ENCODE measurements around the gene LAG3.

LAG3 gene

GRCh38 chr12:6790496-6791150 is 18.3 kb downstream of the LAG3 start:
- peaks cover 13% of the 10 kb centered on the region for H3K4me1 ChIP-seq (ENCODE audit: control insufficient read depth, low read length)
- H3K9me3 ChIP-seq (ENCODE audit: control insufficient read depth, insufficient read depth, low read length): no peaks in the 10 kb centered on the region

GRCh38 chr12:6791931-6792520 is 19.7 kb downstream of the LAG3 start:
- TF ChIP-seq EZH2phosphoT487 (IDR thresholded peaks at IDR 0.05; ENCODE audit: borderline replicate concordance, low read length) (no peak), CTCF (IDR thresholded peaks at IDR 0.05; ENCODE audit: low read depth, low read length, poor library complexity, severe bottlenecking) (no peak)
- H3F3A ChIP-seq (ENCODE audit: control insufficient read depth, insufficient read depth): no peaks in the 10 kb centered on the region
- H4K20me1 ChIP-seq (ENCODE audit: control insufficient read depth, insufficient read depth, low read depth, low read length): no peaks in the 10 kb centered on the region
- no peak overlapping the region for H3K4me3 ChIP-seq (ENCODE audit: low read length)
- H3K9me2 ChIP-seq (replicated peaks; ENCODE audit: control insufficient read depth, low read length): no peaks in the 10 kb centered on the region
- H3K4me2 ChIP-seq (ENCODE audit: low read length): no peak overlapping the region
- no peaks in the 10 kb centered on the region for H3K9me3 ChIP-seq (ENCODE audit: control insufficient read depth, insufficient read depth, low read length)
- H3K27me3 ChIP-seq (ENCODE audit: control insufficient read depth, low read length): peaks cover 42% of the 10 kb centered on the region
- no peaks in the 10 kb centered on the region for H3K36me3 ChIP-seq (ENCODE audit: control insufficient read depth, low read length)
- no peaks in the 10 kb centered on the region for H3K79me2 ChIP-seq (ENCODE audit: control insufficient read depth, low read length)
- H3K27ac ChIP-seq (ENCODE audit: low read depth, low read length): no peak overlapping the region
- peaks cover 13% of the 10 kb centered on the region for H3K4me1 ChIP-seq (ENCODE audit: control insufficient read depth, low read length)

More at GRCh38 chr12:6790496-6791150, 18.3 kb downstream of the LAG3 start:
- Histone ChIP-seq H3K4me3 (ENCODE audit: low read length) (no peak overlapping the region), H3F3A (ENCODE audit: control insufficient read depth, insufficient read depth) (no peaks in the 10 kb centered on the region), H3K79me2 (ENCODE audit: control insufficient read depth, low read length) (no peaks in the 10 kb centered on the region), H4K20me1 (ENCODE audit: control insufficient read depth, insufficient read depth, low read depth, low read length) (no peaks in the 10 kb centered on the region), H3K9me2 (replicated peaks; ENCODE audit: control insufficient read depth, low read length) (no peaks in the 10 kb centered on the region), H3K27me3 (ENCODE audit: control insufficient read depth, low read length) (peaks cover 43% of the 10 kb centered on the region), H3K4me2 (ENCODE audit: low read length) (no peak overlapping the region), H3K36me3 (ENCODE audit: control insufficient read depth, low read length) (no peaks in the 10 kb centered on the region), H3K27ac (ENCODE audit: low read depth, low read length) (no peak overlapping the region)
- TF ChIP-seq CTCF (IDR thresholded peaks at IDR 0.05; ENCODE audit: low read depth, low read length, poor library complexity, severe bottlenecking): no peak
- no peak for TF ChIP-seq EZH2phosphoT487 (IDR thresholded peaks at IDR 0.05; ENCODE audit: borderline replicate concordance, low read length)

DNA sequence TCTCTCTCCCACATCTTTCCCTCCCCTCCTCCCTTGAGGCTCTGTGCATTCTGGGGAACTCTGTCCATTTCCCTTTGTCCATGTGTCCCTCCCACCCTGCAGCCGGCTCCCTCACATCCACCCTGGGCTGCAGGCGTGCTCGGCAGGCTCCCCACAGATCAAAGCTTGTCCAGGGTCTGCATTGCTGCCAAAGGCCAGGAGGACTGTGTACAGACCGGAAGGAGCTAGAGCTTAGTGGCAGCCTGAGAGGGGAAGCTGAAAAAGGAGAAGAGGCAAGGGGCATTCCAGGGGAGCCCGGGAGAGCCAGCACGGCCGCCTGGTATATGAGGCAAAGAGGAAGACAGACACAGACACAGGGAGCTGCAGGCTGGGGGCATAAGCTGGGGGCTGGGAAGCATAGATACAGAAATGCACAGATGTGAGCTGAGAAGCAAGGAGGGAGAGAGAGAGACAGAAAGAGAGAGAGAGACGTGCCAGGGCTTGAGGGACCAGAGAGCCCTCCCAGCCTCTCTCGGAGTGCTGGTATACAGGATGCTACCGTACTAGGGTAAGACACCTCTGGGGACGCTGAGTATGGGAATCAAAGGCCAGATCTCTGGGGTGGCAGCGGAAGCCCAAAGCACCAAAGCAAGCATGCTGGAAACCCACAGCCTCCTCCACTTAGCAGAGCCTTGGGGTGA is 20.3 kb downstream of the LAG3 start:
- no peak for TF ChIP-seq CTCF (IDR thresholded peaks at IDR 0.05; ENCODE audit: low read depth, low read length, poor library complexity, severe bottlenecking)
- TF ChIP-seq EZH2phosphoT487 (IDR thresholded peaks at IDR 0.05; ENCODE audit: borderline replicate concordance, low read length): no peak
- Histone ChIP-seq H3K79me2 (ENCODE audit: control insufficient read depth, low read length) (no peaks in the 10 kb centered on the region), H3K9me3 (ENCODE audit: control insufficient read depth, insufficient read depth, low read length) (no peaks in the 10 kb centered on the region), H4K20me1 (ENCODE audit: control insufficient read depth, insufficient read depth, low read depth, low read length) (no peaks in the 10 kb centered on the region), H3K4me1 (ENCODE audit: control insufficient read depth, low read length) (peaks cover 13% of the 10 kb centered on the region), H3K4me3 (ENCODE audit: low read length) (no peak overlapping the region), H3K4me2 (ENCODE audit: low read length) (peak overlapping the region; percentile 20; the same call in 1 of the 2 replicates), H3K36me3 (ENCODE audit: control insufficient read depth, low read length) (no peaks in the 10 kb centered on the region), H3K27me3 (ENCODE audit: control insufficient read depth, low read length) (peaks cover 44% of the 10 kb centered on the region), H3F3A (ENCODE audit: control insufficient read depth, insufficient read depth) (no peaks in the 10 kb centered on the region), H3K27ac (ENCODE audit: low read depth, low read length) (no peak overlapping the region), H3K9me2 (replicated peaks; ENCODE audit: control insufficient read depth, low read length) (no peaks in the 10 kb centered on the region)

Measured in DOHH2 (cell line).